ENCODE data around the gene KCNJ14. TPM values are rescaled to one million over a fixed set of nuclear protein-coding genes. Genes with fewer than 3 reads are reported as not detected.

Gene KCNJ14
- polyA plus RNA-seq, 1 donor from 2014 or later: 1.1 TPM

GRCh38 chr19:48491793-48492123 lies 36.4 kb downstream of the KCNJ14 start:
- Histone ChIP-seq H3K27me3 (ENCODE audit: insufficient read depth, low read depth, low read length) (no peaks in the 10 kb centered on the region), H3K9me2 (ENCODE audit: insufficient read depth, low read length) (no peaks in the 10 kb centered on the region), H3K4me3 (ENCODE audit: low read length) (no peak overlapping the region), H3K9me3 (ENCODE audit: low read length) (no peaks in the 10 kb centered on the region), H3F3A (ENCODE audit: insufficient read depth, low read length, poor library complexity, severe bottlenecking) (no peaks in the 10 kb centered on the region), H3K36me3 (ENCODE audit: insufficient read depth, low read length) (no peaks in the 10 kb centered on the region), H4K20me1 (ENCODE audit: insufficient read depth) (no peaks in the 10 kb centered on the region), H3K9ac (ENCODE audit: low read length) (no peak overlapping the region), H3K4me2 (ENCODE audit: low read length) (no peak overlapping the region), H2AFZ (ENCODE audit: low read depth, low read length) (no peak overlapping the region), H3K27ac (ENCODE audit: low read length) (no peak overlapping the region), H3K79me2 (replicated peaks; ENCODE audit: insufficient read depth, low read length) (no peaks in the 10 kb centered on the region)
- TF ChIP-seq EZH2 (IDR thresholded peaks at IDR 0.05; ENCODE audit: borderline replicate concordance, insufficient read depth, low read length, poor library complexity, severe bottlenecking): no peak
- no peak for TF ChIP-seq EP300 (conservative IDR thresholded peaks at IDR 0.05; ENCODE audit: poor library complexity, severe bottlenecking)
- TF ChIP-seq SMC3 (conservative IDR thresholded peaks at IDR 0.05; ENCODE audit: poor library complexity): no peak
- TF ChIP-seq REST (IDR thresholded peaks at IDR 0.05; ENCODE audit: borderline replicate concordance): no peak
- no peak for TF ChIP-seq POLR2AphosphoS5 (IDR thresholded peaks at IDR 0.05)
- no peak for TF ChIP-seq TAF1 (IDR thresholded peaks at IDR 0.05; ENCODE audit: low read depth)
- TF ChIP-seq RAD21 (conservative IDR thresholded peaks at IDR 0.05): no peak
- no peak for TF ChIP-seq CTCF (IDR thresholded peaks at IDR 0.05; ENCODE audit: poor library complexity, severe bottlenecking)
- no peak for TF ChIP-seq MXI1 (conservative IDR thresholded peaks at IDR 0.05; ENCODE audit: poor library complexity, severe bottlenecking)

GRCh38 chr19:48492925-48493717 lies 37.7 kb downstream of the KCNJ14 start:
- Histone ChIP-seq H3K4me3 (ENCODE audit: low read length) (no peak overlapping the region), H4K20me1 (ENCODE audit: insufficient read depth) (no peaks in the 10 kb centered on the region), H3K9ac (ENCODE audit: low read length) (no peak overlapping the region), H3F3A (ENCODE audit: insufficient read depth, low read length, poor library complexity, severe bottlenecking) (no peaks in the 10 kb centered on the region), H2AFZ (ENCODE audit: low read depth, low read length) (no peak overlapping the region), H3K27ac (ENCODE audit: low read length) (no peak overlapping the region), H3K4me2 (ENCODE audit: low read length) (no peak overlapping the region), H3K9me2 (ENCODE audit: insufficient read depth, low read length) (no peaks in the 10 kb centered on the region), H3K9me3 (ENCODE audit: low read length) (no peaks in the 10 kb centered on the region), H3K79me2 (replicated peaks; ENCODE audit: insufficient read depth, low read length) (no peaks in the 10 kb centered on the region), H3K27me3 (ENCODE audit: insufficient read depth, low read depth, low read length) (no peaks in the 10 kb centered on the region), H3K36me3 (ENCODE audit: insufficient read depth, low read length) (no peaks in the 10 kb centered on the region)
- TF ChIP-seq CTCF (IDR thresholded peaks at IDR 0.05; ENCODE audit: poor library complexity, severe bottlenecking): no peak
- TF ChIP-seq POLR2AphosphoS5 (IDR thresholded peaks at IDR 0.05): no peak
- TF ChIP-seq REST (IDR thresholded peaks at IDR 0.05; ENCODE audit: borderline replicate concordance): no peak
- TF ChIP-seq TAF1 (IDR thresholded peaks at IDR 0.05; ENCODE audit: low read depth): no peak
- no peak for TF ChIP-seq EP300 (conservative IDR thresholded peaks at IDR 0.05; ENCODE audit: poor library complexity, severe bottlenecking)
- no peak for TF ChIP-seq MXI1 (conservative IDR thresholded peaks at IDR 0.05; ENCODE audit: poor library complexity, severe bottlenecking)
